Lower leg skin (tissue), 3 donors: ENCODE measurements around the gene PRCC.

Source experiments
- POLR2A ChIP-seq, 2 donors: fragments of 450-650 bp; IDR thresholded peaks; one replicate each; pipeline ENCODE4 v1.6.1; 2016 to 2017; ENCODE audit warnings: antibody characterized with exemption in 2 of 2, mild to moderate bottlenecking in 1 of 2, moderate library complexity in 1 of 2
- TF ChIP-seq, protein P1 (sequence below), 3 donors: fragments of 450-650 bp; IDR thresholded peaks; one replicate each; pipeline ENCODE4 v1.5.1; 2016; ENCODE audit warnings: antibody characterized with exemption in 3 of 3, mild to moderate bottlenecking in 3 of 3, moderate library complexity in 2 of 3

DNA sequence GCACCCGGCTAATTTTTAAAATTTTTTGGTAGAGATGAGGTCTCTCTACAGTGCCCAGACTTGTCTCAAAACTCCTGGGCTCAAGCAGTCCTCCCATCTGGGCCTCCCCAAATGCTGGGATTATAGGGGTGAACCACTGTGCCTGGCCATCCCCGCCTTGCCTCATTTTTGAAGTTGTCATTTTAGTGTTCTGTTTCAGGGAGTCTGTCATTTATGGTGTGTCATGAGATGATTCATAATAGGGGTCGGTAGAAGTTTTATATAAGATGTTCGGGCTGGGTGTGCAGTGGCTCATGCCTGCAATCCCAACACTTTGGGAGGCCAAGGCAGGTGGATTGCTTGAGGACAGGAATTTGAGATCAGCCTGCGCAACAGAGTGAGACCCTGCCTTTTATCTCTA, 8.5 kb downstream of the PRCC start:
- TF ChIP-seq, protein P1, sequence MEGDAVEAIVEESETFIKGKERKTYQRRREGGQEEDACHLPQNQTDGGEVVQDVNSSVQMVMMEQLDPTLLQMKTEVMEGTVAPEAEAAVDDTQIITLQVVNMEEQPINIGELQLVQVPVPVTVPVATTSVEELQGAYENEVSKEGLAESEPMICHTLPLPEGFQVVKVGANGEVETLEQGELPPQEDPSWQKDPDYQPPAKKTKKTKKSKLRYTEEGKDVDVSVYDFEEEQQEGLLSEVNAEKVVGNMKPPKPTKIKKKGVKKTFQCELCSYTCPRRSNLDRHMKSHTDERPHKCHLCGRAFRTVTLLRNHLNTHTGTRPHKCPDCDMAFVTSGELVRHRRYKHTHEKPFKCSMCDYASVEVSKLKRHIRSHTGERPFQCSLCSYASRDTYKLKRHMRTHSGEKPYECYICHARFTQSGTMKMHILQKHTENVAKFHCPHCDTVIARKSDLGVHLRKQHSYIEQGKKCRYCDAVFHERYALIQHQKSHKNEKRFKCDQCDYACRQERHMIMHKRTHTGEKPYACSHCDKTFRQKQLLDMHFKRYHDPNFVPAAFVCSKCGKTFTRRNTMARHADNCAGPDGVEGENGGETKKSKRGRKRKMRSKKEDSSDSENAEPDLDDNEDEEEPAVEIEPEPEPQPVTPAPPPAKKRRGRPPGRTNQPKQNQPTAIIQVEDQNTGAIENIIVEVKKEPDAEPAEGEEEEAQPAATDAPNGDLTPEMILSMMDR (IDR thresholded peaks at IDR 0.05) = no peak
- TF ChIP-seq POLR2A (IDR thresholded peaks at IDR 0.05) = no peak
